OCI-LY1 (cell line): Measurements from ENCODE around the gene TRAK1.

Experiments used
- H2AFZ ChIP-seq: fragments of 200-600 bp; sonication (generic), shearing (Covaris generic); 2 replicates; pipeline ENCODE4 v1.6.0; 2014; ENCODE audit warnings: antibody characterized with exemption, mild to moderate bottlenecking, low read length
- H3F3A ChIP-seq: fragments of 200-600 bp; sonication (generic), shearing (Covaris generic); 2 replicates; pipeline ENCODE4 v1.6.0; 2014; ENCODE audit warnings: mild to moderate bottlenecking, antibody characterized with exemption, low read length, moderate library complexity; ENCODE audit not compliant: insufficient read depth
- H3K27ac ChIP-seq: fragments of 200-600 bp; sonication (generic); 2 replicates; pipeline ENCODE4 v1.5.1; 2014; ENCODE audit warnings: low read length, mixed run types, mild to moderate bottlenecking, low read depth; ENCODE audit not compliant: poor library complexity, severe bottlenecking
- H3K27me3 ChIP-seq: fragments of 200-600 bp; sonication (generic); 2 replicates; pipeline ENCODE4 v1.6.0; 2014; ENCODE audit warnings: antibody characterized with exemption, mild to moderate bottlenecking, low read length, moderate library complexity; ENCODE audit not compliant: insufficient read depth
- H3K36me3 ChIP-seq: fragments of 200-600 bp; sonication (generic); 2 replicates; pipeline ENCODE4 v1.6.1; 2014; ENCODE audit warnings: mild to moderate bottlenecking, antibody characterized with exemption, low read length, moderate library complexity, mixed read lengths; ENCODE audit not compliant: insufficient read depth
- H3K4me1 ChIP-seq: fragments of 200-600 bp; sonication (generic); 2 replicates; pipeline ENCODE4 v1.5.1; 2014; ENCODE audit warnings: mild to moderate bottlenecking, low read length, moderate library complexity; ENCODE audit not compliant: insufficient read depth, severe bottlenecking
- H3K4me2 ChIP-seq: fragments of 200-600 bp; sonication (generic), shearing (Covaris generic); 2 replicates; pipeline ENCODE4 v1.6.1; 2014; ENCODE audit warnings: low read length
- H3K4me3 ChIP-seq: fragments of 200-600 bp; sonication (generic); 2 replicates; pipeline ENCODE4 v1.5.1; 2014; ENCODE audit warnings: low read length, low read depth, mild to moderate bottlenecking, mixed read lengths; ENCODE audit not compliant: poor library complexity, severe bottlenecking
- H3K79me2 ChIP-seq: fragments of 200-600 bp; shearing (Covaris generic); 2 replicates; pipeline ENCODE4 v1.6.1; 2016; ENCODE audit warnings: mixed run types, low read length, mixed read lengths; ENCODE audit not compliant: insufficient read depth
- H3K9ac ChIP-seq: fragments of 200-600 bp; sonication (generic), shearing (Covaris generic); 2 replicates; pipeline ENCODE4 v1.6.1; 2014; ENCODE audit warnings: mild to moderate bottlenecking, low read length, mixed read lengths
- H3K9me2 ChIP-seq: fragments of 200-600 bp; sonication (generic), shearing (Covaris generic); 2 replicates; pipeline ENCODE4 v1.6.1; 2014; ENCODE audit warnings: low read depth, mild to moderate bottlenecking, low read length, mixed read lengths
- H3K9me3 ChIP-seq: fragments of 200-600 bp; shearing (Covaris generic); 2 replicates; pipeline ENCODE4 v1.6.1; 2014; ENCODE audit warnings: low read length, mixed read lengths
- H4K20me1 ChIP-seq: fragments of 200-600 bp; sonication (generic), shearing (Covaris generic); 2 replicates; pipeline ENCODE4 v1.6.0; 2016; ENCODE audit warnings: mild to moderate bottlenecking, low read length; ENCODE audit not compliant: insufficient read depth
- EZH2 ChIP-seq: fragments of 200-600 bp; sonication (generic), shearing (Covaris generic); IDR thresholded peaks from 2 replicates; pipeline ENCODE4 v1.8.0; 2017; ENCODE audit warnings: borderline replicate concordance, mixed run types, mild to moderate bottlenecking, antibody characterized with exemption, low read length, moderate library complexity, mixed read lengths
- TF ChIP-seq, protein P1 (sequence below): fragments of 200-600 bp; sonication (generic), shearing (Covaris generic); IDR thresholded peaks from 2 replicates; pipeline ENCODE4 v1.5.1; 2017; ENCODE audit warnings: mild to moderate bottlenecking, antibody characterized with exemption, low read length, moderate library complexity, mixed read lengths

TRAK1 gene

DNA sequence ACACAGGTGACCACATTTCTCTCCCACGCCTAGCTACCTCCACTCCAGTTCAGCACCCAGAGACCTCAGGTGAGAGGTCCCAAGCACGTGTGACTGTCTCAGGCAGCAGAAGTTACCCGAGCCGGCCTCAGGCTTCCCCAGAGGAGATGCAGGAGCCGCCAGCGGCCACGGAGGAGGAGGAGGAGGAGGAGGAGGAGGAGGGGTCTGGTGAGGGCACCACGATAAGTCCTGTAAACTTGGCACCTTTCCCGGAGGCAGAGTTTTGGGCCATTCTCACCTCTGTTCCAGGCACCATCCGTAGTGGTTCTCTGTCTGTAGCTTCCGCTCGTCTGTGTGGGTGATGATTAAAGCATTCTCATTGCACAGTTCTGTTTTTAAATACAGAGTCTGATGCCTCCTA lies 118.8 kb downstream of the TRAK1 start:
- Histone ChIP-seq H3F3A (no peaks in the 10 kb centered on the region), H3K27ac (no peak overlapping the region), H3K9me3 (no peaks in the 10 kb centered on the region), H3K4me3 (no peak overlapping the region), H4K20me1 (no peaks in the 10 kb centered on the region), H3K4me2 (no peak overlapping the region), H3K36me3 (peaks cover 87% of the 10 kb centered on the region), H3K79me2 (no peaks in the 10 kb centered on the region), H3K9me2 (no peaks in the 10 kb centered on the region), H3K27me3 (no peaks in the 10 kb centered on the region), H2AFZ (no peak overlapping the region), H3K4me1 (peaks cover 22% of the 10 kb centered on the region), H3K9ac (no peak overlapping the region)
- no peak for TF ChIP-seq EZH2
- TF ChIP-seq, protein P1, sequence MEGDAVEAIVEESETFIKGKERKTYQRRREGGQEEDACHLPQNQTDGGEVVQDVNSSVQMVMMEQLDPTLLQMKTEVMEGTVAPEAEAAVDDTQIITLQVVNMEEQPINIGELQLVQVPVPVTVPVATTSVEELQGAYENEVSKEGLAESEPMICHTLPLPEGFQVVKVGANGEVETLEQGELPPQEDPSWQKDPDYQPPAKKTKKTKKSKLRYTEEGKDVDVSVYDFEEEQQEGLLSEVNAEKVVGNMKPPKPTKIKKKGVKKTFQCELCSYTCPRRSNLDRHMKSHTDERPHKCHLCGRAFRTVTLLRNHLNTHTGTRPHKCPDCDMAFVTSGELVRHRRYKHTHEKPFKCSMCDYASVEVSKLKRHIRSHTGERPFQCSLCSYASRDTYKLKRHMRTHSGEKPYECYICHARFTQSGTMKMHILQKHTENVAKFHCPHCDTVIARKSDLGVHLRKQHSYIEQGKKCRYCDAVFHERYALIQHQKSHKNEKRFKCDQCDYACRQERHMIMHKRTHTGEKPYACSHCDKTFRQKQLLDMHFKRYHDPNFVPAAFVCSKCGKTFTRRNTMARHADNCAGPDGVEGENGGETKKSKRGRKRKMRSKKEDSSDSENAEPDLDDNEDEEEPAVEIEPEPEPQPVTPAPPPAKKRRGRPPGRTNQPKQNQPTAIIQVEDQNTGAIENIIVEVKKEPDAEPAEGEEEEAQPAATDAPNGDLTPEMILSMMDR = no peak

DNA sequence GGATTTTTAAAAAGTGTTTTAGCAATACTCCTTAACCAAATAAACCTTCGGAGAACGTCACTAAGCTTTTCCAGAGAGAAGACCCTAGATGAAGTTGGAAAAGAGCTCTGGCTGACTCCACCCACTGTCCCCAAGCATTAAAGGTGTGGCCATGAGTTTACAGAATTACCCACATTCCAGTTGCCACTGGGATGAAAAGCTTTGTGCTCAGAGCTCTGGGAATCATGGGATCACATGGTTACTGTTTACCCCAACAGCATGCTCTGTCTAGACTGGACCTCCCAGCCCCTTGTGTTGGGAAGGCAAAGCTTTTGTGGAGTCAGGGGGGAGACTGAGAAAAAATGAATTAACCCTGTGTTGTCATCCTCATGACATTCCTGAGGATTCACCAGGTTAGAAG lies 119.6 kb downstream of the TRAK1 start:
- no peak overlapping the region for H2AFZ ChIP-seq
- no peaks in the 10 kb centered on the region for H3K79me2 ChIP-seq
- H3K9ac ChIP-seq = no peak overlapping the region
- no peaks in the 10 kb centered on the region for H3F3A ChIP-seq
- no peaks in the 10 kb centered on the region for H4K20me1 ChIP-seq
- no peak overlapping the region for H3K27ac ChIP-seq
- TF ChIP-seq EZH2 = no peak
- TF ChIP-seq, protein P1 = no peak
- H3K9me3 ChIP-seq = no peaks in the 10 kb centered on the region
- H3K27me3 ChIP-seq = no peaks in the 10 kb centered on the region
- no peak overlapping the region for H3K4me2 ChIP-seq
- peaks cover 85% of the 10 kb centered on the region for H3K36me3 ChIP-seq
- peaks cover 30% of the 10 kb centered on the region for H3K4me1 ChIP-seq
- H3K9me2 ChIP-seq = no peaks in the 10 kb centered on the region
- H3K4me3 ChIP-seq = no peak overlapping the region

DNA sequence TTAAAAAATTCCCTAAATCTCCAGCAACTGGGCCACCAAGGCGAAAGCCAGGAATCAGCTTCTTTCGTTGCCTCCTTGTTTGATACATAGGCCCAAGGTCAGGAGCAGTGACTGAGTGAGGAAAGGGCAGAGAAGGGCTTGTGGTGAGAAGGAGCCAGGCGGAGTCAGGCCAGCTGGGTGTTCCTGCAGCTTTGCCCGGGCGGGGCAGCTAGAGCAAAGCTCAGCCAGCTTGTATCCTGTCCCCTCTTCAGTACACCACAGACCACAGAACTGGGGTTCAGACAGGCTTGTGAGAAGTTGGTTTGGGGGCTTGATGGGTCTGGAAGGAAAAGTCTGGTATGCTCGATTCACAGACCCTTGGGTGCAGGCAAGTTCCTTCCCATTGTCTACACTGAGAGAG lies 122.3 kb downstream of the TRAK1 start:
- H3K4me2 ChIP-seq = no peak overlapping the region
- peaks cover 49% of the 10 kb centered on the region for H3K4me1 ChIP-seq
- H3K27ac ChIP-seq = peak overlapping the region; percentile 84
- no peaks in the 10 kb centered on the region for H3K27me3 ChIP-seq
- H3F3A ChIP-seq = no peaks in the 10 kb centered on the region
- no peaks in the 10 kb centered on the region for H3K9me3 ChIP-seq
- TF ChIP-seq, protein P1 = no peak
- TF ChIP-seq EZH2 = no peak
- H3K9ac ChIP-seq = no peak overlapping the region
- no peak overlapping the region for H3K4me3 ChIP-seq
- H4K20me1 ChIP-seq = no peaks in the 10 kb centered on the region
- H3K79me2 ChIP-seq = no peaks in the 10 kb centered on the region
- no peaks in the 10 kb centered on the region for H3K9me2 ChIP-seq
- H2AFZ ChIP-seq = no peak overlapping the region
- peaks cover 76% of the 10 kb centered on the region for H3K36me3 ChIP-seq
